ENCODE data around the gene ADARB2.

Gene ADARB2

GRCh38 chr10:1738950-1739349 is 1.6 kb upstream of the ADARB2 start:
- no peak for TF ChIP-seq CTCF (IDR thresholded peaks at IDR 0.05; ENCODE audit: control insufficient read depth, insufficient read depth, low read depth, low read length, missing control alignments)
- H3K4me3 ChIP-seq (ENCODE audit: control insufficient read depth, low read depth, low read length): no peak overlapping the region
- no peak for DNase-seq (ENCODE audit: low read depth)

GRCh38 chr10:1736972-1737221 is 428 bp downstream of the ADARB2 start:
- TF ChIP-seq CTCF (IDR thresholded peaks at IDR 0.05; ENCODE audit: control insufficient read depth, insufficient read depth, low read depth, low read length, missing control alignments): no peak
- H3K4me3 ChIP-seq (ENCODE audit: control insufficient read depth, low read depth, low read length): no peak overlapping the region
- no peak for DNase-seq (ENCODE audit: low read depth)

GRCh38 chr10:1736144-1736971 is 967 bp downstream of the ADARB2 start:
- H3K4me3 ChIP-seq (ENCODE audit: control insufficient read depth, low read depth, low read length): no peak overlapping the region
- DNase-seq (ENCODE audit: low read depth): no peak
- no peak for TF ChIP-seq CTCF (IDR thresholded peaks at IDR 0.05; ENCODE audit: control insufficient read depth, insufficient read depth, low read depth, low read length, missing control alignments)

- no peak overlapping the region for H3K4me3 ChIP-seq (ENCODE audit: control insufficient read depth, low read depth, low read length)
- TF ChIP-seq CTCF (IDR thresholded peaks at IDR 0.05; ENCODE audit: control insufficient read depth, insufficient read depth, low read depth, low read length, missing control alignments): no peak
- DNase-seq (ENCODE audit: low read depth): no peak
Observed at GRCh38 chr10:1735562-1735961, 1.8 kb downstream of the ADARB2 start.

- TF ChIP-seq CTCF (IDR thresholded peaks at IDR 0.05; ENCODE audit: control insufficient read depth, insufficient read depth, low read depth, low read length, missing control alignments): no peak
- H3K4me3 ChIP-seq (ENCODE audit: control insufficient read depth, low read depth, low read length): no peak overlapping the region
- DNase-seq (ENCODE audit: low read depth): no peak
Observed at GRCh38 chr10:1734288-1734687, 3.0 kb downstream of the ADARB2 start.

GRCh38 chr10:1733720-1734119 is 3.6 kb downstream of the ADARB2 start:
- no peak overlapping the region for H3K4me3 ChIP-seq (ENCODE audit: control insufficient read depth, low read depth, low read length)
- no peak for DNase-seq (ENCODE audit: low read depth)
- TF ChIP-seq CTCF (IDR thresholded peaks at IDR 0.05; ENCODE audit: control insufficient read depth, insufficient read depth, low read depth, low read length, missing control alignments): no peak

All from AG09309 (cell line).